Measurements from ENCODE around the gene CA6.

CA6 gene

DNA sequence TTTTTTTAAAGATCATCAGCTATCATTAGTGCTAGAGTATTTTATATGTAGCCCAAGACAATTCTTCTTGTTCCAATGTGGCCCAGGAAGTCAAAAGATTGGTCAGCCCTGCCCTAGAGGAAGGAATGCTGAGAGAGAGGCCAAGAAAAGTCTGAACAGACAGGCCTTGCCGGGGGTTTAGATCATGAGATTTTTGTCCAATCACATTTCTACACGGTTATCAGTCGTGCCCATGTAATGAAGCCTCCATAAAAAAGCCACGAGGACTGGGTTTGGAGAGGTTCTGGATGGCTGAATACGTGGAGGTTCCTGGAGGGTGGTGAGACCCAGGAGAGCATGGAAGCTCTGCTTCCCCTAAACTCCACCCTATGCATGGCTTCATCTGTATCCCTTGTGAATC lies 42.9 kb upstream of the CA6 start:
- no peak overlapping the region for H3K4me3 ChIP-seq (ENCODE audit: insufficient read depth, low read length, poor library complexity, severe bottlenecking)
- H2AFZ ChIP-seq (ENCODE audit: low read depth, low read length, severe bottlenecking): no peak overlapping the region
- H3K36me3 ChIP-seq (ENCODE audit: low read length): no peaks in the 10 kb centered on the region
- H3K4me2 ChIP-seq (ENCODE audit: low read depth, low read length, poor library complexity, severe bottlenecking): no peak overlapping the region
- H3K9me3 ChIP-seq (ENCODE audit: insufficient read depth, low read length): no peaks in the 10 kb centered on the region
- H3K27ac ChIP-seq (ENCODE audit: low read depth, low read length): no peak overlapping the region
- no peak overlapping the region for H3K9ac ChIP-seq (ENCODE audit: low read length)
- no peaks in the 10 kb centered on the region for H4K20me1 ChIP-seq (ENCODE audit: low read depth, low read length)
- no peaks in the 10 kb centered on the region for H3K9me2 ChIP-seq (replicated peaks; ENCODE audit: insufficient read depth, low read length)
- H3K27me3 ChIP-seq (ENCODE audit: low read length): no peaks in the 10 kb centered on the region
- H3F3A ChIP-seq (ENCODE audit: insufficient read depth): no peaks in the 10 kb centered on the region
- no peaks in the 10 kb centered on the region for H3K79me2 ChIP-seq (ENCODE audit: insufficient read depth, low read length)
- no peak for TF ChIP-seq EZH2phosphoT487 (conservative IDR thresholded peaks at IDR 0.05; ENCODE audit: low read length)
- TF ChIP-seq, protein P1, sequence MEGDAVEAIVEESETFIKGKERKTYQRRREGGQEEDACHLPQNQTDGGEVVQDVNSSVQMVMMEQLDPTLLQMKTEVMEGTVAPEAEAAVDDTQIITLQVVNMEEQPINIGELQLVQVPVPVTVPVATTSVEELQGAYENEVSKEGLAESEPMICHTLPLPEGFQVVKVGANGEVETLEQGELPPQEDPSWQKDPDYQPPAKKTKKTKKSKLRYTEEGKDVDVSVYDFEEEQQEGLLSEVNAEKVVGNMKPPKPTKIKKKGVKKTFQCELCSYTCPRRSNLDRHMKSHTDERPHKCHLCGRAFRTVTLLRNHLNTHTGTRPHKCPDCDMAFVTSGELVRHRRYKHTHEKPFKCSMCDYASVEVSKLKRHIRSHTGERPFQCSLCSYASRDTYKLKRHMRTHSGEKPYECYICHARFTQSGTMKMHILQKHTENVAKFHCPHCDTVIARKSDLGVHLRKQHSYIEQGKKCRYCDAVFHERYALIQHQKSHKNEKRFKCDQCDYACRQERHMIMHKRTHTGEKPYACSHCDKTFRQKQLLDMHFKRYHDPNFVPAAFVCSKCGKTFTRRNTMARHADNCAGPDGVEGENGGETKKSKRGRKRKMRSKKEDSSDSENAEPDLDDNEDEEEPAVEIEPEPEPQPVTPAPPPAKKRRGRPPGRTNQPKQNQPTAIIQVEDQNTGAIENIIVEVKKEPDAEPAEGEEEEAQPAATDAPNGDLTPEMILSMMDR (IDR thresholded peaks at IDR 0.05; ENCODE audit: insufficient read depth, low read length, poor library complexity, severe bottlenecking): no peak

DNA sequence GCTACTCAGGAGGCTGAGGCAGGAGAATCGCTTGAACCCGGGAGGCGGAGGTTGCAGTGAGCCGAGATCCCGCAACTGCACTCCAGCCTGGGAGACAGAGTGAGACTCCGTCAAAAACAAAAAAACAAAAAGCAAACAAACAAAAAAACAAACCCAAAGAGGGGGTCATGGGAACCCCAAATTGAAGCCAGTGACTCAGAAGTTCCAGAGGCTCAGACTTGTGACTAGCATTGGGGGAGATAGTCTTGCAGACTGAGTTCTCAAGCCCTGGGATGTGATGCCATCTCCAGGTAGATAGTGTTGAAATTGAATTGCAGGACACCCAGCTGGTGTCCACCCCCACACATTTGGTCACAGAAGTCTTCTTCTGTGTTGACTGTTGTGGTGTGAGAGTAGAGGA lies 42.3 kb upstream of the CA6 start:
- TF ChIP-seq, protein P1 (IDR thresholded peaks at IDR 0.05; ENCODE audit: insufficient read depth, low read length, poor library complexity, severe bottlenecking): no peak
- TF ChIP-seq EZH2phosphoT487 (conservative IDR thresholded peaks at IDR 0.05; ENCODE audit: low read length): no peak
- H3K9ac ChIP-seq (ENCODE audit: low read length): no peak overlapping the region
- H3K27me3 ChIP-seq (ENCODE audit: low read length): no peaks in the 10 kb centered on the region
- H3K9me2 ChIP-seq (replicated peaks; ENCODE audit: insufficient read depth, low read length): no peaks in the 10 kb centered on the region
- H3F3A ChIP-seq (ENCODE audit: insufficient read depth): no peaks in the 10 kb centered on the region
- H3K4me2 ChIP-seq (ENCODE audit: low read depth, low read length, poor library complexity, severe bottlenecking): no peak overlapping the region
- H3K27ac ChIP-seq (ENCODE audit: low read depth, low read length): no peak overlapping the region
- no peak overlapping the region for H3K4me3 ChIP-seq (ENCODE audit: insufficient read depth, low read length, poor library complexity, severe bottlenecking)
- H2AFZ ChIP-seq (ENCODE audit: low read depth, low read length, severe bottlenecking): no peak overlapping the region
- H3K79me2 ChIP-seq (ENCODE audit: insufficient read depth, low read length): no peaks in the 10 kb centered on the region
- H3K9me3 ChIP-seq (ENCODE audit: insufficient read depth, low read length): no peaks in the 10 kb centered on the region
- H4K20me1 ChIP-seq (ENCODE audit: low read depth, low read length): no peaks in the 10 kb centered on the region
- H3K36me3 ChIP-seq (ENCODE audit: low read length): no peaks in the 10 kb centered on the region

DNA sequence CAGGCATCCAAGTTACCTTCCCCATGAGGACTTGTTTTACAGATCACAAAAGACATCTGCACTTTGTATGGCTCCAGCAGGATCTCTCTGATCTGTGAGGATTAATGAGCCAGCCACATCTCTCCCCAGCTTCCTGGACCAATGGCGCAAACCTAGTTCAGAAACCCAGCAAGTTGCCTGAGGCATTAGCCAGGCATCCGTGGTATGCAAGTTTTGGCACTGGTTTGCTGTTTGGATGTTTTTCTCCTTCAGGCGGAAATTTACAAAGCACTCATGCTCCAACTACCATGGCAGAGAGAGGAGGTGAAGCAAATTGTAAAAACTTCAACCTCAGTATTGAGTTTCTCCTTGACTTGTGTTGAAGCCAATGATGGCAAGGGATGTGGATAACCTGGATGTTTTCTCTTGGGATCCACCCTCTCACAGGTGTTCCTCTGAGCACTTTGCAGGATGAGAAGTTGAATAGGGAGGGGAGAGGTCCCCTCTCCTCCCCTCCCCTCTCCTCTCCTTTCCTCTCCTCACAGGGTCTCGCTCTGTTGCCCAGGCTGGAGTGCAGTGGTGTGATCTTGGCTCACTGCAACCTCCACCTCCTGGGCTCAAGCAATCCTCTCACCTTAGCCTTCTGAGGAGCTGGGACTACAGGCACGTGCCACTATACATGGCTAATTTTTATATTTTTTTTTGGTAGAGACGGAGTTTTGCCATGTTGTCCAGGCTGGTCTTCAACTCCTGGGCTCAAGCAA lies 41.6 kb upstream of the CA6 start:
- Histone ChIP-seq H3K9me3 (ENCODE audit: insufficient read depth, low read length) (no peaks in the 10 kb centered on the region), H3K27ac (ENCODE audit: low read depth, low read length) (no peak overlapping the region), H3K27me3 (ENCODE audit: low read length) (no peaks in the 10 kb centered on the region), H4K20me1 (ENCODE audit: low read depth, low read length) (no peaks in the 10 kb centered on the region), H3K9ac (ENCODE audit: low read length) (no peak overlapping the region), H3K36me3 (ENCODE audit: low read length) (no peaks in the 10 kb centered on the region), H3K79me2 (ENCODE audit: insufficient read depth, low read length) (no peaks in the 10 kb centered on the region), H2AFZ (ENCODE audit: low read depth, low read length, severe bottlenecking) (no peak overlapping the region), H3K4me2 (ENCODE audit: low read depth, low read length, poor library complexity, severe bottlenecking) (no peak overlapping the region), H3K9me2 (replicated peaks; ENCODE audit: insufficient read depth, low read length) (no peaks in the 10 kb centered on the region), H3F3A (ENCODE audit: insufficient read depth) (no peaks in the 10 kb centered on the region), H3K4me3 (ENCODE audit: insufficient read depth, low read length, poor library complexity, severe bottlenecking) (no peak overlapping the region)
- TF ChIP-seq, protein P1 (IDR thresholded peaks at IDR 0.05; ENCODE audit: insufficient read depth, low read length, poor library complexity, severe bottlenecking): no peak
- no peak for TF ChIP-seq EZH2phosphoT487 (conservative IDR thresholded peaks at IDR 0.05; ENCODE audit: low read length)
